Tibial nerve (tissue), 4 donors: ENCODE results near the gene ZBTB21. TPM values are rescaled to one million over a fixed set of nuclear protein-coding genes. Genes with fewer than 3 reads are reported as not detected.

Experiments used
- DNase-seq, 2 donors: peaks; one replicate each; pipeline ENCODE4 v3.0.0-alpha.2; 2019; ENCODE audit warnings: low spot score in 2 of 2
- H3K27ac ChIP-seq, 4 donors: fragments of 200-600 bp; sonication (generic) in 3 of 4; one replicate each; pipeline ENCODE4 v1.5.1; 2017 to 2019; ENCODE audit warnings: mild to moderate bottlenecking in 1 of 4
- H3K27me3 ChIP-seq, 2 donors: fragments of 200-600 bp; sonication (generic) in 1 of 2; one replicate each; pipeline versions ENCODE4 v1.5.1 to v1.6.0; 2017 to 2019
- H3K36me3 ChIP-seq, 3 donors: fragments of 200-600 bp; sonication (generic); one replicate each; pipeline ENCODE4 v1.5.1; 2018 to 2019
- H3K4me1 ChIP-seq, 4 donors: fragments of 200-600 bp; sonication (generic) in 3 of 4; one replicate each; pipeline ENCODE4 v1.5.1; 2017 to 2019
- H3K4me3 ChIP-seq, 4 donors: fragments of 200-600 bp; sonication (generic) in 3 of 4; one replicate each; pipeline ENCODE4 v1.5.1; 2017 to 2019; ENCODE audit warnings: mild to moderate bottlenecking in 1 of 4, moderate library complexity in 1 of 4
- H3K9me3 ChIP-seq, 4 donors: fragments of 200-600 bp; sonication (generic) in 3 of 4; one replicate each; pipeline ENCODE4 v1.5.1; 2017 to 2019
- CTCF ChIP-seq, 5 experiments: fragments of 200-600 bp in 3 of 5; fragments of 450-650 bp in 2 of 5; sonication (generic) in 3 of 5; IDR thresholded peaks; one replicate each; pipeline ENCODE4 v1.5.1; 2016 to 2019; ENCODE audit warnings: antibody characterized with exemption in 5 of 5, mild to moderate bottlenecking in 3 of 5, moderate library complexity in 2 of 5
- EP300 ChIP-seq, 2 donors: sonication (generic); formaldehyde crosslinking; IDR thresholded peaks; one replicate each; pipeline ENCODE4 v1.6.1; 2017; ENCODE audit warnings: antibody characterized with exemption in 2 of 2, mild to moderate bottlenecking in 1 of 2
- POLR2A ChIP-seq, 2 donors: fragments of 450-650 bp; IDR thresholded peaks; one replicate each; pipeline ENCODE4 v1.6.1; 2017; ENCODE audit warnings: antibody characterized with exemption in 2 of 2, mild to moderate bottlenecking in 2 of 2, moderate library complexity in 2 of 2
- WGBS, 2 donors: methylation state at CpG; one replicate each; pipeline ENCODE4 v1.1.5; 2018; 5-methylcytosine and 5-hydroxymethylcytosine counted together
- total RNA-seq, 4 donors: library from RNA; depleted of rRNA; stranded (reverse); fragments of >200 nt; gene quantifications; one replicate each; pipeline ENCODE4 v1.1.0, GENCODE V29; 2016

ZBTB21 gene
- total RNA-seq, 4 donors from 2014 or later = 9.4 to 13.8 (median 10.6) TPM

GRCh38 chr21:42043201-42043895 lies 33.2 kb upstream of the ZBTB21 start:
- no peak for DNase-seq

GRCh38 chr21:42042651-42043050 lies 32.5 kb upstream of the ZBTB21 start:
- peaks cover 0 to 9% (median under 1%) of the 10 kb centered on the region in 4 donors for H3K4me1 ChIP-seq
- DNase-seq = no peak
- no peaks in the 10 kb centered on the region for H3K27me3 ChIP-seq
- H3K27ac ChIP-seq = no peak overlapping the region
- TF ChIP-seq POLR2A (IDR thresholded peaks at IDR 0.05) = no peak
- TF ChIP-seq EP300 (IDR thresholded peaks at IDR 0.05) = no peak
- TF ChIP-seq CTCF (IDR thresholded peaks at IDR 0.05) = no peak
- no peaks in the 10 kb centered on the region for H3K9me3 ChIP-seq
- H3K36me3 ChIP-seq = no peaks in the 10 kb centered on the region
- no peak overlapping the region for H3K4me3 ChIP-seq
- WGBS, 2 donors = 75 to 76% methylated on average over 9 of the region's 9 CpGs

More at GRCh38 chr21:42043201-42043895, 33.2 kb upstream of the ZBTB21 start:
- 69 to 76% methylated on average over 16 of the region's 16 CpGs for WGBS, 2 donors
- Histone ChIP-seq H3K9me3 (no peaks in the 10 kb centered on the region), H3K4me1 (peaks cover 0 to 16% (median 4%) of the 10 kb centered on the region in 4 donors), H3K36me3 (no peaks in the 10 kb centered on the region), H3K4me3 (no peak overlapping the region), H3K27ac (no peak overlapping the region), H3K27me3 (no peaks in the 10 kb centered on the region)
- no peak for TF ChIP-seq EP300 (IDR thresholded peaks at IDR 0.05)
- no peak for TF ChIP-seq POLR2A (IDR thresholded peaks at IDR 0.05)
- TF ChIP-seq CTCF (IDR thresholded peaks at IDR 0.05) = no peak

GRCh38 chr21:42041711-42042110 lies 31.6 kb upstream of the ZBTB21 start:
- Histone ChIP-seq H3K4me3 (no peak overlapping the region), H3K9me3 (no peaks in the 10 kb centered on the region), H3K4me1 (peaks cover 0 to 9% (median 0%) of the 10 kb centered on the region in 4 donors), H3K27me3 (no peaks in the 10 kb centered on the region), H3K36me3 (no peaks in the 10 kb centered on the region), H3K27ac (no peak overlapping the region)
- TF ChIP-seq CTCF (IDR thresholded peaks at IDR 0.05) (no peak), EP300 (IDR thresholded peaks at IDR 0.05) (no peak), POLR2A (IDR thresholded peaks at IDR 0.05) (no peak)
- DNase-seq = no peak
- WGBS, 2 donors = 55 to 58% methylated on average over 4 of the region's 4 CpGs

- TF ChIP-seq EP300 (IDR thresholded peaks at IDR 0.05) (no peak), CTCF (IDR thresholded peaks at IDR 0.05) (no peak), POLR2A (IDR thresholded peaks at IDR 0.05) (no peak)
- no peak overlapping the region for H3K4me3 ChIP-seq
Observed at GRCh38 chr21:42041246-42041645, 31.1 kb upstream of the ZBTB21 start.

GRCh38 chr21:42040411-42041180 lies 30.4 kb upstream of the ZBTB21 start:
- Histone ChIP-seq H3K9me3 (no peaks in the 10 kb centered on the region), H3K27ac (no peak overlapping the region), H3K4me1 (peaks cover 0 to 9% (median 0%) of the 10 kb centered on the region in 4 donors), H3K27me3 (no peaks in the 10 kb centered on the region), H3K36me3 (no peaks in the 10 kb centered on the region), H3K4me3 (no peak overlapping the region)
- TF ChIP-seq CTCF (IDR thresholded peaks at IDR 0.05) (no peak), POLR2A (IDR thresholded peaks at IDR 0.05) (no peak), EP300 (IDR thresholded peaks at IDR 0.05) (no peak)
- WGBS, 2 donors = 74 to 78% methylated on average over 18 of the region's 18 CpGs
- no peak for DNase-seq

More at GRCh38 chr21:42041246-42041645, 31.1 kb upstream of the ZBTB21 start:
- H3K27ac ChIP-seq = no peak overlapping the region
- H3K36me3 ChIP-seq = no peaks in the 10 kb centered on the region
- H3K27me3 ChIP-seq = no peaks in the 10 kb centered on the region
- no peaks in the 10 kb centered on the region for H3K9me3 ChIP-seq
- 89 to 96% methylated on average over 7 of the region's 7 CpGs for WGBS, 2 donors
- peaks cover 0 to 9% (median 0%) of the 10 kb centered on the region in 4 donors for H3K4me1 ChIP-seq
- DNase-seq = no peak
